Loucy (cell line): Measurements from ENCODE around the gene CAB39.

ENCODE experiments used
- H2AFZ ChIP-seq: fragments of 200-600 bp; sonication (generic); 2 replicates; pipeline ENCODE4 v1.6.0; 2016; ENCODE audit warnings: antibody characterized with exemption, mild to moderate bottlenecking, low read length, moderate library complexity
- H3F3A ChIP-seq: fragments of 200-600 bp; 2 replicates; pipeline ENCODE4 v1.6.0; 2016; ENCODE audit warnings: antibody characterized with exemption, low read depth, mild to moderate bottlenecking
- H3K27me3 ChIP-seq: fragments of 200-600 bp; sonication (generic); 2 replicates; pipeline ENCODE4 v1.6.1; 2014; ENCODE audit warnings: low read length, mild to moderate bottlenecking; ENCODE audit not compliant: insufficient read depth, poor library complexity, severe bottlenecking
- H3K36me3 ChIP-seq: fragments of 200-600 bp; sonication (generic); 2 replicates; pipeline ENCODE4 v1.6.1; 2016; ENCODE audit warnings: low read length; ENCODE audit not compliant: insufficient read depth
- H3K4me1 ChIP-seq: fragments of 200-600 bp; sonication (generic); 2 replicates; pipeline ENCODE4 v1.5.1; 2014; ENCODE audit warnings: low read length, mild to moderate bottlenecking; ENCODE audit not compliant: insufficient read depth, poor library complexity, severe bottlenecking
- H3K4me2 ChIP-seq: fragments of 200-600 bp; sonication (generic); 2 replicates; pipeline ENCODE4 v1.6.0; 2014; ENCODE audit warnings: antibody characterized with exemption, low read length, low read depth, mild to moderate bottlenecking; ENCODE audit not compliant: poor library complexity, severe bottlenecking
- H3K4me3 ChIP-seq: fragments of 200-600 bp; sonication (generic); 2 replicates; pipeline ENCODE4 v1.5.1; 2014; ENCODE audit warnings: low read length, mild to moderate bottlenecking, mixed read lengths; ENCODE audit not compliant: poor library complexity, severe bottlenecking
- H3K79me2 ChIP-seq: fragments of 200-600 bp; sonication (generic); 2 replicates; pipeline ENCODE4 v1.6.1; 2014; ENCODE audit warnings: low read length; ENCODE audit not compliant: insufficient read depth
- H3K9ac ChIP-seq: fragments of 200-600 bp; sonication (generic); 2 replicates; pipeline ENCODE4 v1.6.0; 2014; ENCODE audit warnings: mild to moderate bottlenecking, low read depth, low read length, moderate library complexity; ENCODE audit not compliant: poor library complexity, severe bottlenecking
- H3K9me2 ChIP-seq: fragments of 200-600 bp; sonication (generic); replicated peaks from 2 replicates; pipeline ENCODE4 v1.6.1; 2016; ENCODE audit warnings: low read depth, low read length, mixed read lengths
- H3K9me3 ChIP-seq: fragments of 200-600 bp; sonication (generic); 2 replicates; pipeline ENCODE4 v1.6.1; 2014; ENCODE audit warnings: mild to moderate bottlenecking, antibody characterized with exemption, low read length, low read depth; ENCODE audit not compliant: insufficient read depth
- H4K20me1 ChIP-seq: fragments of 200-600 bp; sonication (generic); 2 replicates; pipeline ENCODE4 v1.6.0; 2014; ENCODE audit warnings: antibody characterized with exemption, low read length, mild to moderate bottlenecking; ENCODE audit not compliant: insufficient read depth, poor library complexity, severe bottlenecking
- EZH2phosphoT487 ChIP-seq: fragments of 200-600 bp; IDR thresholded peaks from 2 replicates; pipeline ENCODE4 v1.6.1; 2018; ENCODE audit warnings: antibody characterized with exemption, mild to moderate bottlenecking, moderate library complexity, borderline replicate concordance
- TF ChIP-seq, protein P1 (sequence below): fragments of 200-600 bp; sonication (generic); conservative IDR thresholded peaks from 2 replicates; pipeline ENCODE4 v1.5.1; 2014; ENCODE audit warnings: mild to moderate bottlenecking, antibody characterized with exemption, low read length

CAB39 gene

DNA sequence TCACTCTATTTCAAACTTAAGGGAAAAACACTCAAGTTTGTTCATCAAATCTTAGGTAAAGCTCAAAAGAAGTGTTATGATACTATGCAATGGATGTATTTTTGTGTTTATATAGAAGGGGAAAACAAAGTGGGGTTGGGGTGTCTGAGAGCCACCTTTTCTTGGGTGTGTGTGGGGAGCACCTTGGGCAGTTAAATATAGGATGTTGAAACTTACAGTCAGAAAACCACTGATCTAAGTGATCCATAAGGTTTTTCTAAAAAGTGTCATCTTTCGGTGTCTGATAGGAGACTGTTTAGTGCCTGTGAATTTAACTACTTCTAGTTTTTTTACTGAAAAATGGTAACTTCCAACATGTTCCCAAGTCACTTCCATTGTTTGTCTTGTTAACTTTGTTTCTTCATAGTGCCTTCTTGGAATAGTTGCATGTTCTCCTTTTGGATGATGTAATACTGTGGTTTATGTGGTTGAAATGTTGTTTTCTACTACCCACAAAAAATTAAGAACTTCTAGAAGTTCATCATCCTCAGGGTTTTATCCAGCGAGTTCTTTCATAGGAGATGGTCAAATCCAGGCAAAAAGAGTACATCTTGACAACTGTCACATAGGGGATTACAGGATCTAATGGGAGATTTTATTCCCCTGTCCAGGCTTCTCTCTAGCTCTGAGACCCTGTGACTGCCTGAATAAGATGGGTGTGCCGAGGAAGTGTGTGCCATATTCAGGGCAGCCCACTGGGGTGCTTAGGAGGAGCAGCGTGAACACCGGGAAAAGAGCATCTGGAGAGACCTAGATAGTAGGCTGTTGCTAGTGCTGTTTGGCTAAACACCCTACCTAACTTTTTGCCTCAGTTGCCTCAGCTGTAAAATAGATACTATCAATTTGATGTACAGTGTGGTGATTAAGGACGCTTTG, 46.2 kb downstream of the CAB39 start:
- no peaks in the 10 kb centered on the region for H3K9me3 ChIP-seq
- peaks cover 31% of the 10 kb centered on the region for H4K20me1 ChIP-seq
- H3K4me2 ChIP-seq, result no peak overlapping the region
- peaks cover 34% of the 10 kb centered on the region for H3K36me3 ChIP-seq
- TF ChIP-seq EZH2phosphoT487, result no peak
- TF ChIP-seq, protein P1, sequence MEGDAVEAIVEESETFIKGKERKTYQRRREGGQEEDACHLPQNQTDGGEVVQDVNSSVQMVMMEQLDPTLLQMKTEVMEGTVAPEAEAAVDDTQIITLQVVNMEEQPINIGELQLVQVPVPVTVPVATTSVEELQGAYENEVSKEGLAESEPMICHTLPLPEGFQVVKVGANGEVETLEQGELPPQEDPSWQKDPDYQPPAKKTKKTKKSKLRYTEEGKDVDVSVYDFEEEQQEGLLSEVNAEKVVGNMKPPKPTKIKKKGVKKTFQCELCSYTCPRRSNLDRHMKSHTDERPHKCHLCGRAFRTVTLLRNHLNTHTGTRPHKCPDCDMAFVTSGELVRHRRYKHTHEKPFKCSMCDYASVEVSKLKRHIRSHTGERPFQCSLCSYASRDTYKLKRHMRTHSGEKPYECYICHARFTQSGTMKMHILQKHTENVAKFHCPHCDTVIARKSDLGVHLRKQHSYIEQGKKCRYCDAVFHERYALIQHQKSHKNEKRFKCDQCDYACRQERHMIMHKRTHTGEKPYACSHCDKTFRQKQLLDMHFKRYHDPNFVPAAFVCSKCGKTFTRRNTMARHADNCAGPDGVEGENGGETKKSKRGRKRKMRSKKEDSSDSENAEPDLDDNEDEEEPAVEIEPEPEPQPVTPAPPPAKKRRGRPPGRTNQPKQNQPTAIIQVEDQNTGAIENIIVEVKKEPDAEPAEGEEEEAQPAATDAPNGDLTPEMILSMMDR, result no peak
- peaks cover 10% of the 10 kb centered on the region for H3K4me1 ChIP-seq
- no peak overlapping the region for H3K9ac ChIP-seq
- no peaks in the 10 kb centered on the region for H3K27me3 ChIP-seq
- H3K4me3 ChIP-seq, result no peak overlapping the region
- no peak overlapping the region for H2AFZ ChIP-seq
- no peaks in the 10 kb centered on the region for H3K9me2 ChIP-seq
- H3K79me2 ChIP-seq, result peaks cover 58% of the 10 kb centered on the region
- no peaks in the 10 kb centered on the region for H3F3A ChIP-seq

DNA sequence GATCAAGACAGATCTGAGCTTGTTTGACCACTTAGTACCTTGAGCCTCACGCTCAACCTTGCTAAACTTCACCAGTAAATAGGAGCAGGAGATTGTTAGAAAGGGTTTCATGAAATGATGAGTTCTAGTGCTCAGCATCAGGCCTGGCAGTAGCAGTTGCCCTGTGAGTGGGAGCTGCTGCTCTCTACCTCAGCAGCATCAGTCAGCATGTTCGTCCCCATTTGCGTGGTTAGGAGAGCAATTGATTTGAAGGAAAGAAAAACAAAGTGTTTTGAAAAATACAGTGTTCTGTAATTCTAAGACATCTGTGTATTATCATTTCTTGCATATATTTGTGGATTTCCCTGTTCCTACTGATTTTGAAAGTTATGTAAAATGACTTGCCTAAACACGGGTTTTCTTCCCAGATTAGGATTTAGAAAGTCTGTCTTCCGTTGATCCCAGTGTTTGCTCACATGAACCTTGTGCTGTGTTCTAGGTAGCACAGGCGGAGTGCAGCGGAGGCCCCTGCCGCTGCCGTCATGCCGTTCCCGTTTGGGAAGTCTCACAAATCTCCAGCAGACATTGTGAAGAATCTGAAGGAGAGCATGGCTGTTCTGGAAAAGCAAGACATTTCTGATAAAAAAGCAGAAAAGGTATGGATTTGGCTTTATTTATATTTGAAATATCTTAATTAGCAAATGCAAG, 47.0 kb downstream of the CAB39 start:
- Histone ChIP-seq H3K36me3 (peaks cover 42% of the 10 kb centered on the region), H3K9me3 (no peaks in the 10 kb centered on the region), H3K9ac (no peak overlapping the region), H3K79me2 (peaks cover 51% of the 10 kb centered on the region), H3F3A (no peaks in the 10 kb centered on the region), H3K9me2 (no peaks in the 10 kb centered on the region), H2AFZ (no peak overlapping the region), H4K20me1 (peaks cover 31% of the 10 kb centered on the region), H3K27me3 (no peaks in the 10 kb centered on the region), H3K4me3 (no peak overlapping the region), H3K4me2 (no peak overlapping the region), H3K4me1 (peaks cover 10% of the 10 kb centered on the region)
- TF ChIP-seq, protein P1, result no peak
- TF ChIP-seq EZH2phosphoT487, result no peak

DNA sequence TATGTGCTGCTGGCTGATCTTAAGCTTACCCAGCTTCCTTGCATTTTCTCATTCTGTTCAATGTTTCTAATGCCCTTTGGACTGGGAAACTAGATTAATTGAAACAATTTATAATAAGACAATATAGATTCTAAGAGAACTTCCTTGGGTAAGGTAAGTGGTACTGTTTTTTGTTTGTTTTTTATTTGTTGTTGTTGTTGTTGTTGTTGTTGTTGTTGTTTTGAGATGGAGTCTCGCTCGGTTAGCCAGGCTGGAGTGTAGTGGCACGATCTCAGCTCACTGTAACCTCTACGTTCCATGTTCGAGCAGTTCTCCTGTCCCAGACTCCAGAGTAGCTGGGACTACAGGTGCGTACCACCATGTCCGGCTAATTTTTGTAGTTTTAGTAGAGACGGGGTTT, 49.1 kb downstream of the CAB39 start:
- no peak overlapping the region for H3K4me3 ChIP-seq
- peaks cover 10% of the 10 kb centered on the region for H3K4me1 ChIP-seq
- no peaks in the 10 kb centered on the region for H3K9me2 ChIP-seq
- H3K27me3 ChIP-seq, result no peaks in the 10 kb centered on the region
- H3K36me3 ChIP-seq, result peaks cover 61% of the 10 kb centered on the region
- peaks cover 22% of the 10 kb centered on the region for H4K20me1 ChIP-seq
- no peak overlapping the region for H3K9ac ChIP-seq
- H3K79me2 ChIP-seq, result peaks cover 34% of the 10 kb centered on the region
- TF ChIP-seq, protein P1, result no peak
- no peak for TF ChIP-seq EZH2phosphoT487
- no peak overlapping the region for H3K4me2 ChIP-seq
- H3K9me3 ChIP-seq, result no peaks in the 10 kb centered on the region
- no peaks in the 10 kb centered on the region for H3F3A ChIP-seq
- no peak overlapping the region for H2AFZ ChIP-seq
